HUES64 (cell line): Measurements from ENCODE around the gene DPH6.
"Not testable (repeated sequence)": the region's sequence is repeated elsewhere in the genome, so short reads cannot be mapped to it uniquely, and the experiment has no call there.

Experiments used
- H3K27ac ChIP-seq: 2 replicates; pipeline ENCODE4 v1.7.0; 2013; ENCODE audit warnings: low read depth, low read length, inconsistent platforms
- H3K27me3 ChIP-seq: 2 replicates; pipeline ENCODE4 v1.6.1; 2013; ENCODE audit warnings: mild to moderate bottlenecking, low read length; ENCODE audit not compliant: insufficient read depth
- H3K36me3 ChIP-seq: 2 replicates; pipeline ENCODE4 v1.6.1; 2013; ENCODE audit warnings: mild to moderate bottlenecking, low read length; ENCODE audit not compliant: insufficient read depth
- H3K4me1 ChIP-seq: 2 replicates; pipeline ENCODE4 v1.6.1; 2013; ENCODE audit warnings: mild to moderate bottlenecking, low read length, moderate library complexity; ENCODE audit not compliant: insufficient read depth
- H3K4me3 ChIP-seq: 2 replicates; pipeline ENCODE4 v1.5.1; 2013; ENCODE audit warnings: mild to moderate bottlenecking, low read length, moderate library complexity
- H3K9ac ChIP-seq: 2 replicates; pipeline ENCODE4 v1.6.1; 2013; ENCODE audit warnings: mild to moderate bottlenecking, low read depth, low read length
- H3K9me3 ChIP-seq: 2 replicates; pipeline ENCODE4 v1.6.1; 2013; ENCODE audit warnings: low read depth, low read length; ENCODE audit not compliant: insufficient read depth
- WGBS: fragments of 150-250, 120-280 bp; methylation state at CpG from one replicate; pipeline ENCODE4 v1.1.7; 2013; ENCODE audit warnings: missing lambda C conversion rate; 5-methylcytosine and 5-hydroxymethylcytosine counted together

Gene DPH6

GRCh38 chr15:35455201-35455600, 90.8 kb downstream of the DPH6 start:
- Histone ChIP-seq H3K4me1 (peaks cover 2% of the 10 kb centered on the region; the same call in 1 of the 2 replicates), H3K9ac (no peak overlapping the region), H3K36me3 (no peaks in the 10 kb centered on the region), H3K27me3 (no peaks in the 10 kb centered on the region), H3K27ac (no peak overlapping the region), H3K4me3 (no peak overlapping the region), H3K9me3 (no peaks in the 10 kb centered on the region)

GRCh38 chr15:35450492-35450891, 95.5 kb downstream of the DPH6 start:
- WGBS: 80% methylated on average over 1 of the region's 1 CpG
- Histone ChIP-seq H3K36me3 (no peaks in the 10 kb centered on the region), H3K4me3 (no peak overlapping the region)

GRCh38 chr15:35448294-35448693, 97.7 kb downstream of the DPH6 start:
- no peaks in the 10 kb centered on the region for H3K36me3 ChIP-seq
- no peaks in the 10 kb centered on the region for H3K9me3 ChIP-seq
- H3K27ac ChIP-seq: no peak overlapping the region
- WGBS: no CpG with 5 or more reads among the region's 1 CpG
- H3K4me3 ChIP-seq: no peak overlapping the region
- H3K9ac ChIP-seq: no peak overlapping the region
- H3K27me3 ChIP-seq: no peaks in the 10 kb centered on the region
- H3K4me1 ChIP-seq: peaks cover 5% of the 10 kb centered on the region; the same call in 1 of the 2 replicates

More at GRCh38 chr15:35450492-35450891, 95.5 kb downstream of the DPH6 start:
- Histone ChIP-seq H3K27ac (no peak overlapping the region), H3K27me3 (no peaks in the 10 kb centered on the region), H3K9me3 (no peaks in the 10 kb centered on the region), H3K9ac (no peak overlapping the region), H3K4me1 (peaks cover 4% of the 10 kb centered on the region; the same call in 1 of the 2 replicates)

GRCh38 chr15:35445891-35446290, 100.1 kb downstream of the DPH6 start:
- H3K36me3 ChIP-seq: no peaks in the 10 kb centered on the region
- no peak overlapping the region for H3K27ac ChIP-seq
- no peak overlapping the region for H3K9ac ChIP-seq
- no peak overlapping the region for H3K4me3 ChIP-seq
- peaks cover 8% of the 10 kb centered on the region; the same call in 1 of the 2 replicates for H3K4me1 ChIP-seq
- H3K9me3 ChIP-seq: no peaks in the 10 kb centered on the region
- no peaks in the 10 kb centered on the region for H3K27me3 ChIP-seq
- WGBS: 88% methylated on average over 4 of the region's 4 CpGs

GRCh38 chr15:35444557-35445204, 101.3 kb downstream of the DPH6 start:
- Histone ChIP-seq H3K4me3 (no peak overlapping the region), H3K27ac (no peak overlapping the region), H3K9ac (no peak overlapping the region), H3K27me3 (no peaks in the 10 kb centered on the region), H3K9me3 (no peaks in the 10 kb centered on the region), H3K36me3 (no peaks in the 10 kb centered on the region), H3K4me1 (peaks cover 4% of the 10 kb centered on the region; the same call in 1 of the 2 replicates)
- no CpG with 5 or more reads among the region's 1 CpG for WGBS

GRCh38 chr15:35443376-35443775, 102.6 kb downstream of the DPH6 start:
- Histone ChIP-seq H3K27ac (no peak overlapping the region), H3K9ac (no peak overlapping the region), H3K27me3 (no peaks in the 10 kb centered on the region), H3K4me3 (no peak overlapping the region), H3K9me3 (no peaks in the 10 kb centered on the region), H3K36me3 (no peaks in the 10 kb centered on the region), H3K4me1 (peaks cover 4% of the 10 kb centered on the region; the same call in 1 of the 2 replicates)

- Histone ChIP-seq H3K36me3 (no peaks in the 10 kb centered on the region), H3K4me3 (no peak overlapping the region), H3K27ac (no peak overlapping the region), H3K27me3 (no peaks in the 10 kb centered on the region), H3K9ac (no peak overlapping the region), H3K9me3 (no peaks in the 10 kb centered on the region), H3K4me1 (peaks cover 4% of the 10 kb centered on the region; the same call in 1 of the 2 replicates)
- WGBS: 90% methylated on average over 1 of the region's 1 CpG
Observed at GRCh38 chr15:35442742-35443141, 103.2 kb downstream of the DPH6 start.

- H3K9ac ChIP-seq, H3K4me3 ChIP-seq, H3K27me3 ChIP-seq, H3K4me1 ChIP-seq, H3K36me3 ChIP-seq, H3K27ac ChIP-seq, H3K9me3 ChIP-seq: not testable (repeated sequence)
- 94% methylated on average over 4 of the region's 4 CpGs for WGBS
Observed at GRCh38 chr15:35441279-35441678, 104.7 kb downstream of the DPH6 start.

GRCh38 chr15:35440265-35440664, 105.7 kb downstream of the DPH6 start:
- peaks cover 7% of the 10 kb centered on the region; the same call in 1 of the 2 replicates for H3K36me3 ChIP-seq
- no peak overlapping the region for H3K27ac ChIP-seq
- H3K9ac ChIP-seq: no peak overlapping the region
- peaks cover 10% of the 10 kb centered on the region; the same call in 1 of the 2 replicates for H3K4me1 ChIP-seq
- H3K9me3 ChIP-seq: peaks cover 7% of the 10 kb centered on the region
- WGBS: 88% methylated on average over 3 of the region's 3 CpGs
- no peaks in the 10 kb centered on the region for H3K27me3 ChIP-seq
- H3K4me3 ChIP-seq: no peak overlapping the region

GRCh38 chr15:35439291-35439690, 106.7 kb downstream of the DPH6 start:
- 97% methylated on average over 2 of the region's 2 CpGs for WGBS

GRCh38 chr15:35437157-35437556, 108.8 kb downstream of the DPH6 start:
- Histone ChIP-seq H3K27ac (peak overlapping the region; percentile 40; the same call in 1 of the 2 replicates), H3K4me1 (0 out of 2 replicates have a peak, but pooled peaks cover 5% of the 10 kb centered on the region), H3K9ac (no peak overlapping the region), H3K36me3 (peaks cover 7% of the 10 kb centered on the region; the same call in 1 of the 2 replicates), H3K27me3 (no peaks in the 10 kb centered on the region), H3K4me3 (no peak overlapping the region), H3K9me3 (peaks cover 12% of the 10 kb centered on the region)
- WGBS: 89% methylated on average over 5 of the region's 5 CpGs

More at GRCh38 chr15:35439291-35439690, 106.7 kb downstream of the DPH6 start:
- no peak overlapping the region for H3K27ac ChIP-seq
- H3K9me3 ChIP-seq: peaks cover 12% of the 10 kb centered on the region
- H3K4me3 ChIP-seq: no peak overlapping the region
- H3K36me3 ChIP-seq: peaks cover 7% of the 10 kb centered on the region; the same call in 1 of the 2 replicates
- H3K27me3 ChIP-seq: no peaks in the 10 kb centered on the region
- H3K9ac ChIP-seq: no peak overlapping the region
- peaks cover 10% of the 10 kb centered on the region; the same call in 1 of the 2 replicates for H3K4me1 ChIP-seq
